ENCODE data around the gene FCHSD2.
"Not testable (repeated sequence)": the region's sequence is repeated elsewhere in the genome, so short reads cannot be mapped to it uniquely, and the experiment has no call there.

FCHSD2 gene

DNA sequence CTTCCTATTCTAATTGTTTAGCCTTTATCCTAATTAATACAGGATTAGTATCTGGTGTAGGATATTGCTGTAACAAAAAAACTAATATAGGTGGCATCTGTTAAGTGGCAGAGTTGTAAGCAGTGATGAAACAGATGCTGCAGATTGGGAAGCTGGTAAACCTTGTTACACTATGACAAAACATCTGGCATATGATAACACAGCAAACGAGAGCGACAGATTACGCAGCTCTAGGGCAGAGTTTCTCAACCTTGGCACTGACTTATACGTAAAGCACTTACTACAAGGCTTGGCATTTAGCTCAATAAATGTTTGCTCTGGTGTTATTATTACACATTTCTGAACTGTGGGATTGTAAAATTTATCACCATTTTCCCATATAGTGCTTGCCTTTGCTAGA, 190.9 kb downstream of the FCHSD2 start:
- DNase-seq (ENCODE audit: extremely low spot score, insufficient read length, low read depth) = no peak
- FAIRE-seq = no peak

DNA sequence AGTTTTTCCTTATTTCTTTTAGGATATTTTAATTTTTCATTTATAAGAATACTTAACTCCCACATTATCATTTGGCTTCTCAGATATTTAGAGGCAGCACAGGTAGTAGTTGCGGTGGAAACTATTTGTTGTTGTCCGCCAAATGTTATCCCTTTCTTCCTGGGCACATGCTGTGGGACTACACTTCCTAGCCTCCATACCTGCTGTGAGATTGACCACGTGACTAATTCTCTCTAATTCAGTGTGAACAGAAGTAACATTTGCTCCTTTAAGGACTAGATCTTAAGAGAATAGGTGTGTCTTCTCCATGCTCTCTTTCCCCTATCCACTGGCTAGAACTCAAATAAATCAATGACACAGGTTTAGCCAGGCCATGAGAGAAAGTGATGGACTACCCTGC, 191.4 kb downstream of the FCHSD2 start:
- DNase-seq (ENCODE audit: extremely low spot score, insufficient read length, low read depth) (no peak), FAIRE-seq (no peak)

DNA sequence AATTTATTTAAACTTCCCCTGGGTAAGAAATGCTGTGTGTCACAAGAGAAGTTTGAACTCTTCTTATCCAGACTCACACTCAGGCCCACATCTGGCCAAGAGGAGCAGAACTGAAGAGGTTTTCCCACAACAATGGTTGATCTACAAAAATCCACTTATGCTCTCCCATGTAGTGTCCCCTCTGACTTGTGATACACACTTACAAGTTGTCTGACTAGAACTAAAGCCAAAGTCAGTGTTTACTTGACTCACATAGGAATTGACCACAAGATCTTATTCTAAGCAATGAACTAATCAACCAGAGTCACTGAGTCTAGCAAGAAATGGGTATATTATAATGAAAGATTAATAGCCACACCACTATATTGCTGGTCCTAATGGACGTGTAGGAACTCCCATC, 194.9 kb downstream of the FCHSD2 start:
- FAIRE-seq = no peak
- no peak for DNase-seq (ENCODE audit: extremely low spot score, insufficient read length, low read depth)

DNA sequence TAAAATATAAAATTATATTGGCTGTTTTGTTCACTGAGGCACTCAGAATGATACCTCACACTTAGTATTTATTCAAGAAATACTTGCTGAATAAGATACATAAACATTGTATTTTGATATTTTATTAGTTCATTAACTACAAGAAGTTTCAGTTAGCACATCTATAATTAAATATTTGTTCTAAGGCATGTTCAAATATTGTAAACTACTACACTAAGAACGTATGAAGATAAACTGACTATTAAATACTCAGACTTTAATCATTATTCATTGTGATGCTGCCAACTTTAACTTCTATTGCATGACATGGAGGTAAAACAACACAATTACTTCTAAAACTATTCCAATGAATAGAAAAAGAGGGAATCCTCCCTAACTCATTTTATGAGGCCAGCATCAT, 198.5 kb downstream of the FCHSD2 start:
- FAIRE-seq = no peak
- DNase-seq (ENCODE audit: extremely low spot score, insufficient read length, low read depth) = no peak

DNA sequence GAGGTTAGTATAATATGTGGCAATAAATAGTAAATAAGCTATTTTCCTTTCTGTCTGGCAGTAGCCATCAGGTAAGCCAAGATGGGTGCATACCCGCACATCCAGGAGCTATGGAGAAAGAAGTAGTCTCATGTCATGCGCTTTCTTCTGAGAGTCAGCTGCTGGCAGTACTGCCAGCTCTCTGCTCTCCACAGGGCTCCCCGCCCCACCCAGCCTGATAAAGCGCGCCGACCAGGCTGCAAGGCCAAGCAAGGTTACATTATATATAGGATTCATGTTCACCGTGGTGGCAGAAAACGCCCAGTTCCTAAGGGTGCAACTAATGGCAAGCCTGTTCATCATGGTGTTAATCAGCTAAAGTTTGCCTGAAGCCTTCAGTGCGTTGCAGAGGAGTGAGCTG, 201.7 kb downstream of the FCHSD2 start:
- FAIRE-seq (no peak), DNase-seq (ENCODE audit: extremely low spot score, insufficient read length, low read depth) (no peak)

DNA sequence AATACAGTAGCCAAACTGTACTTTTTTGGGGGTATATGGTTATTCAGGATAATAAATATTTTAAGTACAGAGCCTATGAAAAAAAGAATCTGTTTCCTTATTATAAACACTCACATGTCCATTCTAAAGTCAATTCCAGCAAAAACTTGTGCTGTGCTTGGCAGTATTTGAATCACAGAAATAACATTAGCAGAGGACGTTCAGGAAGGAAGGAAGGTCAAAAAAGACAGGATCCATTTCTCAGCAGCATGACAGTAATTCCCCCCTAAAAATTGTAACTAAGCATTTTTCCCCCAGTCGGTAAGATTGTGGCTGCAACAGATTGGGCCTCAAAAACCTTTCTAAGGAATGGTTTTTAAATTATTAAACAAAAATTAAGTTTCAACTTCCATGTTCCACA, 203.1 kb downstream of the FCHSD2 start:
- FAIRE-seq = no peak
- no peak for DNase-seq (ENCODE audit: extremely low spot score, insufficient read length, low read depth)

DNA sequence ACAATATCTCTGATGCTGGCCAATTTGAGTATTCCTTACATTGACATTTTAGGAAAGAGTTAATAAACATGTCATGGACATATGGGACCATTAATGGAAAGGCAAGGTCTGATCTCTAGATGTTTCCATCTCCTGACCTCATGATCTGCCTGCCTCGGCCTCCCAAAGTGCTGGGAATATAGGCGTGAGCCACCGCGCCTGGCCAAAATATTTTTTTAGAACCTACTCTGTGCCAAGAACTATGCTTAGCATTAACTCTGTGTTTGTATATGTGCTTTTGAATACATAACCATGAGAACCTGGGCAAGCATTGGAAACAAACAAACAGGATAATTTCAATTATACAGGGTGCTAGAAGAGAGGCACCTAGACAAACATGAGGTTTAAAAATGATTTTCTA, 204.7 kb downstream of the FCHSD2 start:
- FAIRE-seq (no peak), DNase-seq (ENCODE audit: extremely low spot score, insufficient read length, low read depth) (no peak)

DNA sequence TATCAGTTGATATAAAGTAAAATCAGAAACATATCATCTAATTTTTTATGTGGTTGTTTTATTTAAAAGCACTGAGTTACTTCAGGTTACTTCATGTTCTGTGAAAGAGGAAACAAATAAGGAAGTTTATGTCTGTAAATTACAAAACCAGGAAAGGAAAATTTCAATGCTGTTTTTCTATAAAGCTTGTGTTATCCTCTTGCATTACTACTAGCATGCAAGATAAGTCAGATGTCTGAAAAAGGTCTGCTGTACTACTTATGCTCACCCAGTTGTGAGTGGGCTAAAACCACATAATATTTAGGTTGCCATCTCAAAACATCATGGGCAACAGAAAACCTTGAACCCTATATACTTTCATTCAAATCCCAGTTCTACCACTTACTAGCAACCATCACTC, 206.4 kb downstream of the FCHSD2 start:
- FAIRE-seq (no peak), DNase-seq (ENCODE audit: extremely low spot score, insufficient read length, low read depth) (no peak)

DNA sequence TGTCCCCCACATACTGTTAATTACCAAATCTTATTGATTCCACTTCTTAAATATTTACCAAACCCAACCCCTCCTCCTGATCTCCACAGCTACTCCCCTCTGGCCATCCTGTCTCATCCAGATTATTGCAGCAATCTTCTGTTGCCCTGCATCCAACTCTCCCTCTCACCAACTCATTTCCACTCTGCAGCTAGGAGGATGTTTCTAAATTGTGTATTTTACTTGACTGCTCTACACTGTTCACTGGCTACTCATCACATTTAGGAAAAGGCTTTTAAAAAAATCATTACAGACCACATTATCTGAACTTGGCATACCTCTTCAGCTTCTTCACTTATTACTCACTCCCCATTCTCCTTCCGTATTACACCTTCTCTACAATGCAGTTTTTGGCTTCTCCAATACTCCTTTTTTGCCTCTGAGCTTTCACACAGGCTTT, 210.0 kb downstream of the FCHSD2 start:
- FAIRE-seq = no peak
- no peak for DNase-seq (ENCODE audit: extremely low spot score, insufficient read length, low read depth)

DNA sequence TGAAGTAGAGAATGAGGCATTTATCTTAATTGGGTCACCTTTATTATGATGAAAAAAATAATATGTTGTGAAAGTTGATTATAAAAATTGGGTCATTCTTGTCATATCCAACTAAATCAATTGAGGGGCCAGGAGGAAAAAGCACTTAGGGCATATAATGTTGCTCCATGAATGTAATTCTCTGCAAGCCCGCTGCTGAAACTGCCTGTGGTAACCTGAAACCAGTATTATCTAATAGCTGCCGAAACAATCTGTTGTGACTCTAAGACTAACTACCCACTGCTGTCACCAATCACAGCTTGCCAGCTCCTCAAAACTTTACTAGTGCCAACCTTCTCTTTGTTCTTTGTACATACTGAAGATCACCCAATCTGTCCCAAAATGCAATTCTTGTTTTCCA, 212.1 kb downstream of the FCHSD2 start:
- DNase-seq (ENCODE audit: extremely low spot score, insufficient read length, low read depth) (no peak), FAIRE-seq (no peak)

DNA sequence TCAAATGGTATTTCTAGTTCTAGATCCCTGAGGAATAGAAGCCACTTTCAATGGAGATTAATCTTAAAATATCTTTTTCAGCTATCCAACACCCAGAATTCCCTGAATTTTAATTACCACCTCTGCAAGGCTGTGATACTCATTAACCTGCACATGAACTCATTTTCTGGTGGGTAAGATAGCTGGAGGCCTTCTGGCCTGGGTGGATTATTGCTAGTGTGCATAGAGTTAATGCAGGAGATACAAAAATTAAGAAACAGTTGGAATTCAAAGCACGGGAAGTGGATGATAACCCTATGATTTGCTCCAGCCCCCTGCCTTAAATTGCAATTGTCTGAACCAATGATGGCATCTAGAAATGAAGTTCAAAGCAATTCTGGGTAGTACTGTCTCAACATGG, 212.9 kb downstream of the FCHSD2 start:
- no peak for DNase-seq (ENCODE audit: extremely low spot score, insufficient read length, low read depth)
- no peak for FAIRE-seq

DNA sequence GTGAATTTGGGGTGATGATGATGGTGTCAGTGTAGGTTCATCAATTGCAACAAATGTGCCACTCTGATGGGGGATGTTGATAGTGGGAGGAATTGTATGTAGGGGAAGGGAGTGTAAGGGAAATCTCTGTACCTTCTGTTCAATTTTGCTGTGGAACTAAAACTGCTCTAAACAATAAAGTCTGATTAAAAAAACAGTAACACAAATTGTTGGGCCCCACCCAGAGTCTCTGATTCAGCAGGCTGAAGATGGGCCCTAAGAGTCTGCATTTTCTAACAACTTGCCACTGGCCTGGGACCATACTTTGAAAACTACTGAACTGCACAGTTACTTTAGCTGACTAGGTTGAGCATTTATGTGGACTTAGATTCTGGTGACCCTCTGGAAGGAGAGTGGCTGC, 214.7 kb downstream of the FCHSD2 start:
- no peak for FAIRE-seq

DNA sequence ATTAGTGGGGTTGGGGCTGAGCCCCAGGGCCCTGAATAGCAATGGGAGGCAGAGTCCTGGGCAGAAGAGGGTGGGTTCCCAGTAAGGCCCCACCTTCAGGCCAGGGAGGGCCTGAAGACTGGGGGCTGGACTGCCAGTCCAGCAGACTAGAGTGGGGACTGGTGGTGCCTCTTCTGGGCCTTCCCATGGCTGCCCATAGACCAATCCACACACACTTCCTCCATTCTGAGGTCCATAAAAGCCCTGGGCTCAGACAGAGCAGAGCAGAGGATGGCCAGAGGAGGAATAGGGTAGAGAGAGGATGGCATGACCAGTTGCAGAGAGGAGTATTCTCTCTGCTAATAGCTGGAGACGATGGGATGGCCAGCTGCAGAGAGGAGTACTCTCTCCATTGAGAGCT, 216.0 kb downstream of the FCHSD2 start:
- DNase-seq (ENCODE audit: extremely low spot score, insufficient read length, low read depth) = no peak

More for the DNA sequence above, 214.7 kb downstream of the FCHSD2 start:
- DNase-seq (ENCODE audit: extremely low spot score, insufficient read length, low read depth) = no peak

DNA sequence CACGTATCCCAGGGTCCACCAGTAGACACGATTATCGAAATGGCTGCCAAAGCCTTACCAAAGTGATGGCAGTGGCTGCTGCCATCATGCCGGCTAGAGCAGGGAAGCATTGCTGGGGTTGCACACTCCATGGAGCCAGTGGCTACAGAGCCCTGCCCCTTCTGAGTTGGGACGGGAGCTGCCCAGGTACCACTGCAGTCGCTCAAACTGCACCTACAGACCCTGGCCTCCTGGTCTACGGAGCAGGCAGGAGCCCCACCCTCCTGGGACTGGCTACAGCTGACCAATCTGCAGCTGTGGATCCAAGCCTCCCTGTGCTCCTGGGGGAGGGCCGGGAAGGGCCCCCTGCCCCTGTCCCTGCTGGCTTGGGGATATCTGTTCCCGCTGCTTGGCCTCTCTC, 216.5 kb downstream of the FCHSD2 start:
- no peak for FAIRE-seq
- DNase-seq (ENCODE audit: extremely low spot score, insufficient read length, low read depth) = no peak

More for the DNA sequence above, 216.0 kb downstream of the FCHSD2 start:
- no peak for FAIRE-seq

DNA sequence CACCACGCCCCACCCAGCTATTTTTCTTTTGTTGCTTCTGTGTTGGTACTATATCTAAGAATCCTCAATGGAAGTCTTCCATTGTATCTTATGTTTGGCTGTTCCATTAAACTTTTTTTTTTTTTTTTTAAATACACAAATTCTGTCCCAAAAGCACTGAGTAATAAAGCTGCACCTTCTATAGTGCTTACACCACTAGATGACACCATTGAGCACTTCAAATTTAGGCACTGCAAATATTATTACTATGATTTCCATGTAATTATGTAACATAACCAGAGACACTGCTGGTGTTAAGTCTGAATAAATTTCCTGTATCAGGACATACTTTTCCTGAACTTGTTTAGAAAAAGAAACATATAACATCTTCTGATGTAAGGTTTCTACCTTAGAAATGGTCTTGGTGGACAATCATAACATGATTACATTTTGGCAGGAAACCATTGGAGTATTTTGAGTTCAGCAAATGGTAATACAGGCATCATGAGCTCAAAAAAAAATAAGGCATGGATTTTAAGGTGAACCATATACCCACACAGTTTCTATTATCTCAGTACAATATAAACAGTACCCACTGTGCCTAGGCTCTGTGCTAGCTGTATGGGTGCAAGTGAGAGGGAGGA, 217.4 kb downstream of the FCHSD2 start:
- FAIRE-seq = no peak
- DNase-seq (ENCODE audit: extremely low spot score, insufficient read length, low read depth) = no peak

DNA sequence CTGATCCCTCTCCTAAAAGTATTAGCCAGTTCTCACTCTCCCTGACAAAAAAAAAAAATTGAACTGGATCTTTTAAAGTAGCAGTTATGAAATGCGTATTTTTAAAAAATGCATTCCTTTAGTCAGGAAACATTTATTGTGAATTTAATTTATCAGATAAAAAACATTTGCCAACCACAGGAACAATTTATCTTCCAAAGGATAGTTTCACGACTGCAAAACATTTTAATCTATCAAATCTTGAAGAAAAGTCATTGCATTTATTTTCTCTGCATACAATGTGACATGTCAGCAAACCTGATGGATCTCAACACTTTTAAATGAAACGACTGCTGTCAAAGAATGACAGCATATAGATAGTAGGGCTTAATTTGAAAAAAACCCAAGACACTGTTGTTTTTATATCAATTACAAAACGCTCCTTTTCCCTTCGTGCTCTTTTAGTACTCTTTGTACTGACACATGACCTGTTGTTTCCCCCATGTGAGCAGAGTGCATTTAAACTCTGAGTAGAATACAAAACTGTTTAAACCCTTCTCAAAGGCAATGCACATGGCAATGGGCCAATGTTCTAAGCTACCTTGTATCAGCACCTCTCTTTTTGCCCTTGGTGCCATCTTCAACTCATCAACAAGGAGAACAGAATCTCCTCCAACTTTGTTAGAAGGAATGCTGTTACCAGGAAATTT, 220.9 kb downstream of the FCHSD2 start:
- no peak for DNase-seq (ENCODE audit: extremely low spot score, insufficient read length, low read depth)
- no peak for FAIRE-seq

DNA sequence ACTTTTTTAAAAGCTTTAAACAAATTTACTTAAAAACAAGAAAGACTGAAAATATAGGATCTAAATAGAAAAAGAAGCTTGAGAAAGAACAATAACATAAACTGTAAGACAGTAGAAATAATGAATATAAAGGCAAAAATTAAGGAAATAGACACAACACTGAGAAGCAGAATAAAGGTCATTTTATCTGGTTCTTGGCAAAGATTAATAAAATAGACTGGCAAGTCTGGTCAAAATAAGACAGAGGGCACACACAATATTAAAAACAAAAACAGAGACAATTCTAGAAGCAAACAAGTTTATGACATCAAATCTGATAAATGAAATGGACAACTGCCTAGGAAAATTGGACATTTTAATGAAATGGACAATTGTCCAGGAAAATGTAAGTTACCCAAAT, 222.1 kb downstream of the FCHSD2 start:
- FAIRE-seq (no peak), DNase-seq (ENCODE audit: extremely low spot score, insufficient read length, low read depth) (no peak)

DNA sequence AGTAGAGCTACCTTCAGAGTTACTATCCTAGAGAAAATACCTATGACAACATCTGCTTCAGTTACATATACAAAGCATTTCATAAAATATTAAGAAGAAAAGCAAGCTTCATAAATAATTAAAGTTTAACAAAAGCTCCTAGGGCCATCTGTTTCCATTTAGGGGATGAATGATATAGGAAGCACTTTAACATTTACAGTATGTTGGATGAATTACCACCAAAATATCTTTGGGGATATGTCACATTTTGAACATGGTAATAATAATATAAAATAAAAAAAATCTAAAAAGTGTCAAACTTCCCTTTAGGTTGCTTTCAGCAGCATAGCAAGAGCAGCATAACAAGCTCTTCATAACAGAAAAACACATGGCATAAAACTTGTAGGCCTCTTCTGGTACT, 223.3 kb downstream of the FCHSD2 start:
- no peak for FAIRE-seq
- DNase-seq (ENCODE audit: extremely low spot score, insufficient read length, low read depth) = no peak

DNA sequence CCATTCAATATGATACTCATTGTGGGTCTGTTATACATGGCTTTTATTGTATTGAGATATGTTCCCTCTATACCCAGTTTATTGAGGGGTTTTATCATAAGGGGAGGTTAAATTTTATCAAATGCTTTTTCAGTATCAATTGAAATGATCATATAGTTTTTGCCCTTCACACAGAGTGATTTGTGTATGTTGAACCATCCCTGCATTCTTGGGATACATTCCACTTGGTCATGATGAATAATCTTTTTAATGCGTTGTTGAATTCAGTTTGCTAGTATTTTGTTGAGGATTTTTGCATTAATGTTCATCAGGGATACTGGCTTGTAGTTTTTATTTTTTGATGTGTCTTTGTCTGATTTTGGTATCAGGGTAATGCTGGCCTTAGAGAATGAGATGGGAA, 229.9 kb downstream of the FCHSD2 start:
- FAIRE-seq (no peak), DNase-seq (ENCODE audit: extremely low spot score, insufficient read length, low read depth) (no peak)

DNA sequence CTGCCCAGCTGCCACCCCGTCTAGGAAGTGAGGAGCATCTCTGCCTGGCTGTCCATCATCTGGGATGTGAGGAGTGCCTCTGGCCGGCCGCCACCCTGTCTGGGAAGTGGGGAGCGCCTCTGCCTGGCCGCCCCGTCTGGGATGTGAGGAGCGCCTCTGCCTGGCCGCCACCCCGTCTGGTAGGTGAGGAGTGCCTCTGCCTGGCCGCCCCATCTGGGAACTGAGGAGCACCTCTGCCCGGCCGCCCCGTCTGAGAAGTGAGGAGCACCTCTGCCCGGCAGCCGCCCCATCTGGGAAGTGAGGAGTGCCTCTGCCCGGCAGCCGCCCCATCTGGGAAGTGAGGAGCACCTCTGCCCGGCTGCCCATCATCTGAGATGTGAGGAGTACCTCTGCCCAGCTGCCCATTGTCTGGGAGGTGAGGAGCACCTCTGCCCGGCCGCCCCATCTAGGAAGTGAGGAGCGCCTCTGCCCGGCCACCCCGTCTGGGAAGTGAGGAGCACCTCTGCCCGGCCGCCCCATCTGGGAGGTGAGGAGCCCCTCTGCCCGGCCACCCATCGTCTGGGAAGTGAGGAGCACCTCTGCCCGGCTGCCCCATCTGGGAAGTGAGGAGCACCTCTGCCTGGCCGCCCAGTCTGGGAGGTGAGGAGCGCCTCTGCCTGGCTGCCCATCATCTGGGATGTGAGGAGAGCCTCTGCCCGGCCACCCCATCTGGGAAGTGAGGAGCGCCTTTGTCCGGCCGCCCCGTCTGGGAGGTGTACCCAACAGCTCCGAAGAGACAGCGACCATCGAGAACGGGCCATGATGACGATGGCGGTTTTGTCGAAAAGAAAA, 232.3 kb downstream of the FCHSD2 start:
- FAIRE-seq; DNase-seq (ENCODE audit: extremely low spot score, insufficient read length, low read depth): not testable (repeated sequence)

DNA sequence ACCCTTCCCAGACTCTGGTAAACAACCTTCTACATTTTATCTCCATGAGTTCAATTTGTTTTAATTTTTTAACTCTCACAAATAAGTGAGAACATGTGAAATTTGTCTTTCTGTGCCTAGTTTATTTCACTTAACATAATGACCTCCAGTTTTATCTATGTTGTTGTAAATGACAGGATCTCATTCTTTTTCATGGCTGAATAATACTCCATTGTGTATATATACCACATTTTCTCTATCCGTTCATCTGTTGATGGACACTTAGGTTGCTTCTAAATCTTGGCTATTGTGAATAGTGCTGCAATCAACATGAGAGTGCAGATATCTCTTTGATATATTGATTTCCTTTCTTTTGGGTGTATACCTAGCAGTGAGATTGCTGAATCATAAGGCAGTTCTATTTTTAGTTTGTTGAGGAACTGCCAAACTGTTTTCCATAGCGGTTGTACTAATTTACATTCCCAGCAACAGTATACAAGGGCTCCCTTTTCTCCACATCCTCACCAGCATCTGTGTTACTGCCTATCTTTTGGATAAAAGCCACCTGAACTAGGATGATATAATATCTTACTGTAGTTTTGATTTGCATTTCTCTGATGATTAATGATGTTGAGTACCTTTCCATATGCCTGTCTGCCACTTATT, 234.0 kb downstream of the FCHSD2 start:
- no peak for DNase-seq (ENCODE audit: extremely low spot score, insufficient read length, low read depth)
- FAIRE-seq = no peak

Data from GM18507 (cell line).